ENCODE measurements around the gene GNB1.

DNA sequence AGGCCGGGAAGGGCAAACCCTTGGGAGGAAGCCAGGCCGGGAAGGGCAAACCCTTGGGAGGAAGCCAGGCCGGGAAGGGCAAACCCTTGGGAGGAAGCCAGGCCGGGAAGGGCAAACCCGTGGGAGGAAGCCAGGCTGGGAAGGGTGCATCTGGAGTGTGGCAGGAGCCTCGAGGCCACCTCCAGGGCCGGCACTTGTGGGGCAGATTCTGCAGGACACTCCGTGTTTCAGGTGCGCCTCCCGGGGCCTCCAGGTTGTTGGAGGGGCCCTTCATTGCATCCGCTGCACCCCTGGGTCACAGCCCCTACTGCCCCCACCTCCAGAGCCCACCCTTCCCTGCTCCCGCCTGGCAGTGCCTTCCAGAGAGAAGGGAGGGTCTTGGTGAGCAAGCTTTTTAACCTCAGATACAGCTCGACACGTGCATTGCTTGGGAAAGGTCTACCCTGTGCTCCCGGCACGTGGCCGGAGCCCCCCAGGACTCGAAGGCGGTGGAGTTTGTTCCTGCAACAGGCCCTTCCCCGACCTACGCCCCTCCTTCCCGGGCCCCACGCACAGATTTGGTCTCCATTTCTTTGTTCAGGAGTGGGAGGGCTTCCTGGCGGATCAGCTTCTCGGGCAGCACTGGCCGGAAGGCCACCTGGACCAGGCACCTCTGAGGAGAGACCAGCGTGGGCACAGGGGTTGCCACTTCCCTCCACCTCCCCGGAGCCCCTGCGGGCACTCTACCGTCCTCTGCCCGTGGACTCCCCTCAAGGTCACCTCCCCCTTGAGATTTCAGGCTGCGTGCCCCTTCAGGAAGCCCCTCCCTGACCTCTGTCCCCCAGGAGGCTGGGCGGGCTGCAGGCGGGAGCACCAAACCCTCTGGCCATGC, 37.6 kb upstream of the GNB1 start:
- TF ChIP-seq CTCF (conservative IDR thresholded peaks at IDR 0.05; ENCODE audit: low read depth, low read length) (no peak), EZH2 (IDR thresholded peaks at IDR 0.05; ENCODE audit: borderline replicate concordance, low read depth, low read length, poor library complexity, severe bottlenecking) (no peak)
